Cardiac septum (tissue), 1 donor: ENCODE results near the gene LYRM4. TPM values are rescaled to one million over a fixed set of nuclear protein-coding genes. Genes with fewer than 3 reads are reported as not detected.

Experiments
- DNase-seq: peaks from one replicate; pipeline ENCODE4 v3.0.0-alpha.2; 2020; ENCODE audit warnings: low spot score
- intact Hi-C: fragments of 100-400 bp; cut with DNase I; formaldehyde crosslinking; loops from one replicate; pipeline ENCODE4 v1.14.0; 2022
- total RNA-seq: library from RNA; stranded (reverse); fragmentation: NEBNext Ultra II Directional; extraction: Animal tissue kit (Norgen Biotek cat#: 25700); gene quantifications from one replicate; pipeline ENCODE4 v1.2.1, GENCODE V29; 2021
- donor health status: DM: no; HTN: no; CAD: no.

LYRM4 gene
- total RNA-seq, 1 donor from 2014 or later: 21.1 TPM

GRCh38 chr6:5116243-5116991 lies 144.3 kb downstream of the LYRM4 start:
- intact Hi-C loops: loop anchor here (5.0 kb wide), 1 partner anchor 59 kb away; no protein-coding TSS in a partner anchor
- no peak for DNase-seq

GRCh38 chr6:5115168-5115567 lies 145.6 kb downstream of the LYRM4 start:
- intact Hi-C loops: loop anchor here (2.0 to 5.0 kb wide), 2 partner anchors 32 to 58 kb away; no protein-coding TSS in a partner anchor
- DNase-seq: no peak

- DNase-seq: no peak
- intact Hi-C loops: no loop called here
These were observed 147.7 kb downstream of the LYRM4 start for GRCh38 chr6:5113096-5113495.

- peak; percentile 55 for DNase-seq
- intact Hi-C loops: no loop called here
These were observed 148.5 kb downstream of the LYRM4 start for GRCh38 chr6:5112066-5112799.

GRCh38 chr6:5111626-5112025 lies 149.1 kb downstream of the LYRM4 start:
- intact Hi-C loops: no loop called here
- peak; percentile 74 for DNase-seq

GRCh38 chr6:5110246-5110645 lies 150.5 kb downstream of the LYRM4 start:
- intact Hi-C loops: no loop called here
- DNase-seq: peak; percentile 65

- DNase-seq: peak; percentile 74
- intact Hi-C loops: loop anchor here (2.0 kb wide), 1 partner anchor 25 kb away; the partner anchor contains the start of gene PPP1R3G
These were observed 151.3 kb downstream of the LYRM4 start for GRCh38 chr6:5109436-5109835.

GRCh38 chr6:5108536-5109150 lies 152.1 kb downstream of the LYRM4 start:
- DNase-seq: peak; percentile 55
- intact Hi-C loops: loop anchor here (2.0 kb wide), 1 partner anchor 24 kb away; the partner anchor contains the start of gene PPP1R3G

GRCh38 chr6:5108068-5108467 lies 152.7 kb downstream of the LYRM4 start:
- intact Hi-C loops: loop anchor here (2.0 kb wide), 1 partner anchor 23 kb away; the partner anchor contains the start of gene PPP1R3G
- peak; percentile 76 for DNase-seq

- DNase-seq: peak; percentile 76
- intact Hi-C loops: no loop called here
These were observed 153.4 kb downstream of the LYRM4 start for GRCh38 chr6:5107341-5107740.

GRCh38 chr6:5105146-5105545 lies 155.6 kb downstream of the LYRM4 start:
- intact Hi-C loops: no loop called here
- DNase-seq: no peak

- intact Hi-C loops: no loop called here
These were observed 156.1 kb downstream of the LYRM4 start for GRCh38 chr6:5104667-5105066.

GRCh38 chr6:5103250-5103649 lies 157.5 kb downstream of the LYRM4 start:
- DNase-seq: no peak
- intact Hi-C loops: no loop called here

More at GRCh38 chr6:5104667-5105066, 156.1 kb downstream of the LYRM4 start:
- DNase-seq: no peak

- intact Hi-C loops: no loop called here
- DNase-seq: no peak
These were observed 158.3 kb downstream of the LYRM4 start for GRCh38 chr6:5102267-5102970.

GRCh38 chr6:5100806-5101205 lies 159.9 kb downstream of the LYRM4 start:
- no peak for DNase-seq
- intact Hi-C loops: no loop called here

- intact Hi-C loops: no loop called here
- DNase-seq: no peak
These were observed 161.2 kb downstream of the LYRM4 start for GRCh38 chr6:5099537-5099936.

GRCh38 chr6:5098501-5099270 lies 162.1 kb downstream of the LYRM4 start:
- intact Hi-C loops: no loop called here
- DNase-seq: no peak

GRCh38 chr6:5096482-5096881 lies 164.3 kb downstream of the LYRM4 start:
- intact Hi-C loops: no loop called here

GRCh38 chr6:5095236-5095635 lies 165.5 kb downstream of the LYRM4 start:
- intact Hi-C loops: no loop called here
- no peak for DNase-seq

More at GRCh38 chr6:5096482-5096881, 164.3 kb downstream of the LYRM4 start:
- no peak for DNase-seq
